Measurements from ENCODE around the gene RPTOR.

Gene RPTOR

GRCh38 chr17:80936723-80937122 is 392.1 kb downstream of the RPTOR start:
- in situ Hi-C loops (cut with HindIII; ENCODE audit: low sequenced_read_pairs) = no loop called here
- no peak for DNase-seq (ENCODE audit: low read depth)
- no peak for TF ChIP-seq CTCF (IDR thresholded peaks at IDR 0.05; ENCODE audit: low read depth, low read length, missing control alignments)
- no peak overlapping the region for H3K4me3 ChIP-seq (ENCODE audit: low read depth, low read length)

GRCh38 chr17:80937462-80938381 is 393.1 kb downstream of the RPTOR start:
- H3K4me3 ChIP-seq (ENCODE audit: low read depth, low read length) = no peak overlapping the region
- in situ Hi-C loops (cut with HindIII; ENCODE audit: low sequenced_read_pairs) = no loop called here
- no peak for DNase-seq (ENCODE audit: low read depth)
- TF ChIP-seq CTCF (IDR thresholded peaks at IDR 0.05; ENCODE audit: low read depth, low read length, missing control alignments) = no peak

- in situ Hi-C loops (cut with HindIII; ENCODE audit: low sequenced_read_pairs) = no loop called here
- no peak for DNase-seq (ENCODE audit: low read depth)
These were observed 393.9 kb downstream of the RPTOR start for GRCh38 chr17:80938556-80938955.

GRCh38 chr17:80939151-80940145 is 394.8 kb downstream of the RPTOR start:
- no peak for TF ChIP-seq CTCF (IDR thresholded peaks at IDR 0.05; ENCODE audit: low read depth, low read length, missing control alignments)
- in situ Hi-C loops (cut with HindIII; ENCODE audit: low sequenced_read_pairs) = no loop called here
- H3K4me3 ChIP-seq (ENCODE audit: low read depth, low read length) = no peak overlapping the region
- no peak for DNase-seq (ENCODE audit: low read depth)

More at GRCh38 chr17:80938556-80938955, 393.9 kb downstream of the RPTOR start:
- TF ChIP-seq CTCF (IDR thresholded peaks at IDR 0.05; ENCODE audit: low read depth, low read length, missing control alignments) = no peak
- H3K4me3 ChIP-seq (ENCODE audit: low read depth, low read length) = no peak overlapping the region

GRCh38 chr17:80940171-80941123 is 395.8 kb downstream of the RPTOR start:
- TF ChIP-seq CTCF (IDR thresholded peaks at IDR 0.05; ENCODE audit: low read depth, low read length, missing control alignments) = no peak
- in situ Hi-C loops (cut with HindIII; ENCODE audit: low sequenced_read_pairs) = no loop called here
- no peak for DNase-seq (ENCODE audit: low read depth)
- H3K4me3 ChIP-seq (ENCODE audit: low read depth, low read length) = no peak overlapping the region
